Astrocyte of the spinal cord (primary cell): ENCODE measurements around the gene MEIOSIN.

ENCODE experiments used
- DNase-seq: peaks from one replicate; pipeline ENCODE4 v3.0.0; 2011; ENCODE audit warnings: low read depth, low spot score
- H3K4me3 ChIP-seq: 2 replicates; pipeline ENCODE4 v1.5.1; 2011; ENCODE audit warnings: low read depth, mild to moderate bottlenecking, low read length, moderate library complexity
- CTCF ChIP-seq: IDR thresholded peaks from 2 replicates; pipeline ENCODE4 v1.5.1; 2012; ENCODE audit warnings: low read depth, mild to moderate bottlenecking, low read length, inconsistent platforms
- in situ Hi-C: cut with HindIII; loops from 2 replicates; pipeline ENCODE4 v1.10.0; 2017; ENCODE audit warnings: low sequenced_read_pairs

MEIOSIN gene

GRCh38 chr19:45781214-45782161 is 48.2 kb downstream of the MEIOSIN start:
- H3K4me3 ChIP-seq: peak overlapping the region; percentile 30

GRCh38 chr19:45782162-45782691 is 49.0 kb downstream of the MEIOSIN start, which contains the start of gene DMPK:
DMPK (minus strand) TSS chr19:45782490; CDS start chr19:45782352, 138 bp downstream.
- no peak for TF ChIP-seq CTCF
- H3K4me3 ChIP-seq: peak within 1 kb of the TSS; percentile 30
- in situ Hi-C loops: no loop called here
- no peak for DNase-seq

More at GRCh38 chr19:45781214-45782161, 48.2 kb downstream of the MEIOSIN start:
- no peak for TF ChIP-seq CTCF
- no peak for DNase-seq
- in situ Hi-C loops: no loop called here

GRCh38 chr19:45782820-45783785 is 49.9 kb downstream of the MEIOSIN start:
- H3K4me3 ChIP-seq: no peak overlapping the region
- TF ChIP-seq CTCF: no peak
- DNase-seq: peak; percentile 46
- in situ Hi-C loops: no loop called here

GRCh38 chr19:45784096-45784495 is 50.9 kb downstream of the MEIOSIN start:
- DNase-seq: no peak
- no peak for TF ChIP-seq CTCF
- H3K4me3 ChIP-seq: no peak overlapping the region
- in situ Hi-C loops: no loop called here

GRCh38 chr19:45785097-45785496 is 51.9 kb downstream of the MEIOSIN start:
- no peak for DNase-seq
- TF ChIP-seq CTCF: no peak
- H3K4me3 ChIP-seq: no peak overlapping the region
- in situ Hi-C loops: no loop called here
